ENCODE measurements around the gene POLR3GL.

Gene POLR3GL

DNA sequence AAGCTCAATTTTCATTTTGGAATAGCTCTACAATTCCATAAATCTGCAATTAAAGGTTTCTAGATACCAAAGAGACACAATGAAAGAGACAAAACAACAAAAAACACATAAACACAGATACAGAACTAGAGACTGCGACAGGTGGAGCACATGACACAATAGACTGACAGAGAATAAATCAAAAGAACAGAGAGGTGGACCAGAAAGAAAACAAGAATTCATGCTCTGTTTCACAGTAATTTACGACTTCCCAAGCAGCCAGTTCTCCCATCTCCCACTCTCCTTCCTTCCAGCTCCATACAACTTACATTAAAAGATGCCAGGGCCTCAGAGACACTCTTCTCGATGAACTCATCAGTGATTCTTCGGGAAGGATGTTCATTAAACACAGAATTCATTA is 22.1 kb upstream of the POLR3GL start:
- no peak overlapping the region for H3K27ac ChIP-seq

DNA sequence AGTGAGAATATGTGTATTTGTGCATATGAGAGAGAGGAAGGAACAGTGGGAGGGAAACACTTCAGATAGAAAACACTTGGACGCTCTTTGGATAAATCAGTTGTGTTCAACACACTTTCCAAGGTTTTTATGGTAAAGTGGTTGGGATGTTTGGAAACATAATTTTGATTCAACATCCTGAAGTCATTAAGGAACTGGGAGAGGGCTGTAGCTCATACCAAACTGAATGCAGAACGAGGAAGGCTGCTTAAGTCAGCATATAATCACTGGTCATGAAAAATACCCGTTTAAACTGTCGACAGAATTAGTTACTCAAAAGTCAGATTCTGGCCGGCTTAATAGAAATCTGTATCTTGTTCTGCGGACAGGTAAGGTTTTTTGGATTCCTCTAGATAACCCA is 21.6 kb upstream of the POLR3GL start:
- no peak overlapping the region for H3K27ac ChIP-seq
- no peak for TF ChIP-seq CTCF (conservative IDR thresholded peaks at IDR 0.05)

More for the DNA sequence above, 22.1 kb upstream of the POLR3GL start:
- no peak for TF ChIP-seq CTCF (conservative IDR thresholded peaks at IDR 0.05)

- H3K27ac ChIP-seq = no peak overlapping the region
- TF ChIP-seq CTCF (conservative IDR thresholded peaks at IDR 0.05) = no peak
Observed at GRCh38 chr1:145944532-145944931, 20.0 kb upstream of the POLR3GL start.

GRCh38 chr1:145946477-145946986 is 18.0 kb upstream of the POLR3GL start:
- no peak for TF ChIP-seq CTCF (conservative IDR thresholded peaks at IDR 0.05)
- H3K27ac ChIP-seq = no peak overlapping the region

DNA sequence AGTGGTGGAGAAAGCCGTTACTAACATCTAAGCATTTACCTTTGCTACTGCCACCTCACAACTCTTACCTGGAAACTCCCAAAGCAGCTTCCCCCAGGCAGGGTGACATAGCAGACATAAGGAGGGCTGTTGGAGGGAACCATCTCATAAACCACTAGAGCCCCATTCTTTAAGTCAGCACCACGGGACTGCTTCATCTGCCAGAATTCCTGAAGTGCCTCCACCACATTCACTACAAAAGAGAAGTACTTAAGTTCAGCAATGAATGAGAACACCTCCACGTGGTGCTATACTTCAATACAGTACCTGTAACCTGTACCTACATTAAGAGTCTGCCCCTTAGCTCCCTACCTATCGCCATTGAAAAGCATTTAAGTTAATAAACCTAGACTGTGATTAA is 16.9 kb upstream of the POLR3GL start:
- no peak overlapping the region for H3K27ac ChIP-seq
- no peak for TF ChIP-seq CTCF (conservative IDR thresholded peaks at IDR 0.05)

- TF ChIP-seq CTCF (conservative IDR thresholded peaks at IDR 0.05) = no peak
- no peak overlapping the region for H3K27ac ChIP-seq
Observed at GRCh38 chr1:145949219-145949618, 15.3 kb upstream of the POLR3GL start.

GRCh38 chr1:145951526-145951925 is 13.0 kb upstream of the POLR3GL start:
- no peak overlapping the region for H3K27ac ChIP-seq

More at GRCh38 chr1:145951526-145951925, 13.0 kb upstream of the POLR3GL start:
- no peak for TF ChIP-seq CTCF (conservative IDR thresholded peaks at IDR 0.05)

Measured in VCaP (cell line).